ENCODE data around the gene MACROD2.

DNA sequence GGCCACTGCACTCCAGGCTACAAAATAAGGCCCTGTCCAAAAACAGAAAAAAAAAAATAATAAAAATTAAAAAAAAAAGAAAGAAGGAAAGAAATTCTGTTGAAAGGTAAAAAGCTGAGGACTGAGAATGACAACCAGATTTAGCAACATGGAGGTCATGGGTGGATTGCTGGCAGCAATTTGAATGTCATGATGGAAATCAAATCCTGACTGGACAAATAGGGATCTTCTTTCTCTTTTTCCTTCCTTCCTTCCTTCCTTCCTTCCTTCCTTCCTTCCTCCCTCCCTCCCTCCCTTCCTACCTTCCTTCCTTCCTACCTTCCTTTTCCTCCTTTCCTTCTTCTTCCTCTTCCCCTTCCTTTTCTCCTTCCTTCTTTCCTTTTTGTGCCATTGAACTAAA lies 895.4 kb downstream of the MACROD2 start:
- TF ChIP-seq, protein P1, sequence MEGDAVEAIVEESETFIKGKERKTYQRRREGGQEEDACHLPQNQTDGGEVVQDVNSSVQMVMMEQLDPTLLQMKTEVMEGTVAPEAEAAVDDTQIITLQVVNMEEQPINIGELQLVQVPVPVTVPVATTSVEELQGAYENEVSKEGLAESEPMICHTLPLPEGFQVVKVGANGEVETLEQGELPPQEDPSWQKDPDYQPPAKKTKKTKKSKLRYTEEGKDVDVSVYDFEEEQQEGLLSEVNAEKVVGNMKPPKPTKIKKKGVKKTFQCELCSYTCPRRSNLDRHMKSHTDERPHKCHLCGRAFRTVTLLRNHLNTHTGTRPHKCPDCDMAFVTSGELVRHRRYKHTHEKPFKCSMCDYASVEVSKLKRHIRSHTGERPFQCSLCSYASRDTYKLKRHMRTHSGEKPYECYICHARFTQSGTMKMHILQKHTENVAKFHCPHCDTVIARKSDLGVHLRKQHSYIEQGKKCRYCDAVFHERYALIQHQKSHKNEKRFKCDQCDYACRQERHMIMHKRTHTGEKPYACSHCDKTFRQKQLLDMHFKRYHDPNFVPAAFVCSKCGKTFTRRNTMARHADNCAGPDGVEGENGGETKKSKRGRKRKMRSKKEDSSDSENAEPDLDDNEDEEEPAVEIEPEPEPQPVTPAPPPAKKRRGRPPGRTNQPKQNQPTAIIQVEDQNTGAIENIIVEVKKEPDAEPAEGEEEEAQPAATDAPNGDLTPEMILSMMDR (IDR thresholded peaks at IDR 0.05), result no peak
- TF ChIP-seq POLR2A (IDR thresholded peaks at IDR 0.05), result no peak
